ENCODE results near the gene PRCP.

PRCP gene

DNA sequence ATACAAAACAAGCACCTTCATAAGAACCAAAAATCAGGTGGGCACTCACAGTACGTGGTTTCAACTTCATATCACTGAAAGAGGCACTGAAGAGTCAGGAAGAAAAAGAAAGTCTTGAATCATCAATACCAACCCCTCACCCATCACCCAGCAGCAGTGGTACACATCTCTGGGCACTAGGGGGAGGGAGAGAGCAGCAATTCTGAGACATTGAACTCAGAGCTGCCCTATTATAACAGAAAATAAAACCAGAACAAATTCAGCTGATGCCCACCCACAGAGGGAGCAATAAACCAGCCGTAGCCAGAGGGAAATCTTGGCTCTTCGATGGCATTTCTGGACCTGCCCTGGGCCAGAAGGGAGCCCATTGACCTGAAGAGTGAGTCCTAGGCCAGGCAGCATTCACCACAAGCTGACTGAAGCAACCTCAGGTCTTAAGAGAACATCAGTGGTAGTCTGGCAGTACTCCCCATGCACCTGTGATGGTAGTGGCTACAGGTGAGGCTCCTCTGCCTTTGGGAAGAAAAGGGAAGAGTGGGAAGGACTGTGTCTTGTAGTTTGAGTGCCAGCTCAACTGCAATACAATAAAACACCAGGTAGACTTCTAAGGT is 124.4 kb downstream of the PRCP start:
- peak; percentile 44 for DNase-seq

DNA sequence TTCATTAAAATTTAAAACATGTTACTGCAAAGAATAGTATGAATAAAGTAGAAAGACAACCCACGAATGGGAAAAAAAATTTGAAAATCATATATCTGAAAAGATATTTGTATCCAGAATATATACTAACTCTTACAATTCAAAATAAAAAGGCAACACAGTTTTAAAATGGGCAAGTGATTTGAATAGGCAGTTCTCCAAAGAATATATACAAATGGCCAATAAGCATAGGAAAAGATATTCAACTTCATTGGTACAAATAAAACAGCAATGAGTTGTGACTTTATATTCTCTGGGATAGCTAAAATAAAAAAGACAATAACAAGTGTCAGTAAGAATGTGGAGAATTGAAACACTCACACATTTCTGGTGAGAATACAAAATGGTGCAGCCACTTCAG is 125.0 kb downstream of the PRCP start:
- no peak for DNase-seq
